H9 (cell line): Measurements from ENCODE around the gene RPA1. TPM values are rescaled to one million over a fixed set of nuclear protein-coding genes. Genes with fewer than 3 reads are reported as not detected.

ENCODE experiments used
- DNase-seq: peaks from one replicate; pipeline ENCODE4 v3.0.0-alpha.2; 2017
- H2AFZ ChIP-seq: one replicate; pipeline ENCODE4 v1.6.1; 2013; ENCODE audit warnings: mild to moderate bottlenecking, low read length, control low read depth, moderate library complexity
- H2AK5ac ChIP-seq: 2 replicates; pipeline ENCODE4 v1.6.1; 2013; ENCODE audit warnings: low read length, control low read depth, mixed read lengths; ENCODE audit not compliant: insufficient read length
- H2BK120ac ChIP-seq: one replicate; pipeline ENCODE4 v1.6.1; 2013; ENCODE audit warnings: low read depth, mild to moderate bottlenecking, low read length, control low read depth, inconsistent platforms; ENCODE audit not compliant: poor library complexity, severe bottlenecking
- H2BK12ac ChIP-seq: 2 replicates; pipeline ENCODE4 v1.6.1; 2013; ENCODE audit warnings: low read length, control low read depth, mixed read lengths, low read depth; ENCODE audit not compliant: insufficient read length
- H2BK15ac ChIP-seq: 2 replicates; pipeline ENCODE4 v1.6.1; 2013; ENCODE audit warnings: low read depth, low read length, control low read depth
- H2BK20ac ChIP-seq: one replicate; pipeline ENCODE4 v1.6.1; 2013; ENCODE audit warnings: low read depth, mild to moderate bottlenecking, low read length, control low read depth, inconsistent platforms; ENCODE audit not compliant: poor library complexity, severe bottlenecking
- H2BK5ac ChIP-seq: 2 replicates; pipeline ENCODE4 v1.6.1; 2013; ENCODE audit warnings: low read length, control low read depth, mixed read lengths; ENCODE audit not compliant: insufficient read length
- H3K14ac ChIP-seq: 2 replicates; pipeline ENCODE4 v1.6.1; 2013; ENCODE audit warnings: low read length, control low read depth; ENCODE audit not compliant: insufficient read depth
- H3K18ac ChIP-seq: 2 replicates; pipeline ENCODE4 v1.6.1; 2013; ENCODE audit warnings: low read depth, mild to moderate bottlenecking, mixed read lengths, low read length, control low read depth; ENCODE audit not compliant: insufficient read length
- H3K23ac ChIP-seq: 2 replicates; pipeline ENCODE4 v1.6.1; 2013; ENCODE audit warnings: low read length, control low read depth, mixed read lengths, low read depth; ENCODE audit not compliant: insufficient read length
- H3K23me2 ChIP-seq: 2 replicates; pipeline ENCODE4 v1.6.1; 2013; ENCODE audit warnings: low read depth, mild to moderate bottlenecking, mixed read lengths, low read length, control low read depth; ENCODE audit not compliant: insufficient read length, poor library complexity, severe bottlenecking
- H3K27ac ChIP-seq: 2 replicates; pipeline ENCODE4 v1.5.1; 2013; ENCODE audit warnings: low read length, control low read depth, mixed read lengths, low read depth; ENCODE audit not compliant: insufficient read length
- H3K27me3 ChIP-seq: 2 replicates; pipeline ENCODE4 v1.6.1; 2013; ENCODE audit warnings: low read length, control low read depth, inconsistent platforms; ENCODE audit not compliant: insufficient read depth
- H3K4ac ChIP-seq: 2 replicates; pipeline ENCODE4 v1.6.1; 2013; ENCODE audit warnings: low read depth, mild to moderate bottlenecking, control low read depth, inconsistent platforms, low read length, moderate library complexity
- H3K4me1 ChIP-seq: 2 replicates; pipeline ENCODE4 v1.6.1; 2013; ENCODE audit warnings: low read length, control low read depth, inconsistent platforms; ENCODE audit not compliant: insufficient read depth
- H3K4me2 ChIP-seq: 2 replicates; pipeline ENCODE4 v1.6.1; 2013; ENCODE audit warnings: low read length, control low read depth, mixed read lengths; ENCODE audit not compliant: insufficient read length, insufficient read depth
- H3K56ac ChIP-seq: 2 replicates; pipeline ENCODE4 v1.6.1; 2013; ENCODE audit warnings: low read depth, mild to moderate bottlenecking, mixed read lengths, low read length, control low read depth; ENCODE audit not compliant: insufficient read length
- H3K79me1 ChIP-seq: 2 replicates; pipeline ENCODE4 v1.6.1; 2013; ENCODE audit warnings: low read depth, mild to moderate bottlenecking, moderate library complexity, low read length, control low read depth, inconsistent platforms; ENCODE audit not compliant: insufficient read depth, poor library complexity, severe bottlenecking
- H3K79me2 ChIP-seq: 2 replicates; pipeline ENCODE4 v1.6.1; 2013; ENCODE audit warnings: low read length, control low read depth, inconsistent platforms; ENCODE audit not compliant: insufficient read depth
- H3K9ac ChIP-seq: 2 replicates; pipeline ENCODE4 v1.6.1; 2013; ENCODE audit warnings: low read length, control low read depth, mixed read lengths; ENCODE audit not compliant: insufficient read length; ENCODE audit errors: extremely low read depth
- H3K9me3 ChIP-seq: one replicate; pipeline ENCODE4 v1.6.1; 2013; ENCODE audit warnings: low read depth, low read length, inconsistent platforms; ENCODE audit not compliant: control insufficient read depth
- H3T11ph ChIP-seq: one replicate; pipeline ENCODE4 v1.6.1; 2013; ENCODE audit warnings: mild to moderate bottlenecking, low read length, control low read depth, inconsistent platforms
- H4K20me1 ChIP-seq: one replicate; pipeline ENCODE4 v1.6.1; 2013; ENCODE audit not compliant: control insufficient read depth, insufficient read length, insufficient read depth
- H4K5ac ChIP-seq: 2 replicates; pipeline ENCODE4 v1.6.1; 2013; ENCODE audit warnings: low read depth, mild to moderate bottlenecking, mixed read lengths, low read length, control low read depth; ENCODE audit not compliant: insufficient read length
- H4K8ac ChIP-seq: replicated peaks from 2 replicates; pipeline ENCODE4 v1.6.1; 2013; ENCODE audit warnings: low read length, control low read depth, mixed read lengths, low read depth; ENCODE audit not compliant: insufficient read length
- H4K91ac ChIP-seq: 2 replicates; pipeline ENCODE4 v1.6.1; 2013; ENCODE audit warnings: low read depth, mild to moderate bottlenecking, moderate library complexity, mixed read lengths, low read length, control low read depth; ENCODE audit not compliant: insufficient read length
- H3K27ac Mint-ChIP-seq, 3 experiments: 2 replicates in 2 of 3; 3 replicates in 1 of 3; pipeline ENCODE4 v1.8.0; 2020 to 2021; ENCODE audit warnings: mixed read lengths in 3 of 3, mild to moderate bottlenecking in 1 of 3, moderate library complexity in 1 of 3
- H3K27me3 Mint-ChIP-seq: 2 replicates; pipeline ENCODE4 v1.8.0; 2021; ENCODE audit warnings: low read depth, mild to moderate bottlenecking, moderate library complexity, mixed read lengths
- H3K36me3 Mint-ChIP-seq, 3 experiments: 2 replicates in 2 of 3; 3 replicates in 1 of 3; pipeline ENCODE4 v1.8.0; 2020 to 2021; ENCODE audit warnings: low read depth in 3 of 3, mixed read lengths in 3 of 3; ENCODE audit not compliant: insufficient read depth in 1 of 3
- H3K4me1 Mint-ChIP-seq, 2 experiments: 2 replicates each; pipeline ENCODE4 v1.8.0; 2020; ENCODE audit warnings: mixed read lengths in 2 of 2
- H3K4me3 Mint-ChIP-seq, 2 experiments: 2 replicates in 1 of 2; 3 replicates in 1 of 2; pipeline ENCODE4 v1.8.0; 2020 to 2021; ENCODE audit warnings: mild to moderate bottlenecking in 2 of 2, mixed read lengths in 2 of 2, moderate library complexity in 1 of 2
- H3K9me3 Mint-ChIP-seq, 2 experiments: 2 replicates in 1 of 2; 3 replicates in 1 of 2; pipeline ENCODE4 v1.8.0; 2020; ENCODE audit warnings: mild to moderate bottlenecking in 2 of 2, mixed read lengths in 2 of 2, moderate library complexity in 1 of 2
- CTCF ChIP-seq: fragments of 200-600 bp; sonication (generic); conservative IDR thresholded peaks from 3 replicates; pipeline ENCODE4 v1.8.0; 2021; ENCODE audit warnings: antibody characterized with exemption, mild to moderate bottlenecking
- WGBS: extraction: QIAGEN DNeasy Blood & Tissue Kit; methylation state at CpG from one replicate; pipeline ENCODE4 v1.1.7; 2013; ENCODE audit warnings: missing lambda C conversion rate, low lambda C conversion rate, mixed read lengths; ENCODE audit not compliant: insufficient read length; ENCODE audit errors: extremely low coverage; 5-methylcytosine and 5-hydroxymethylcytosine counted together
- total RNA-seq: library from RNA; stranded (reverse); gene quantifications from 2 replicates; pipeline ENCODE4 v1.2.1, GENCODE V29; 2021

The RPA1 gene
- total RNA-seq, 1 experiment from 2014 or later, result 215 TPM

- no peak overlapping the region for H3T11ph ChIP-seq
- H2BK120ac ChIP-seq, result no peak overlapping the region
- no peaks in the 10 kb centered on the region for H3K79me1 ChIP-seq
- no peak for DNase-seq
- no peak overlapping the region for H4K91ac ChIP-seq
- no peaks in the 10 kb centered on the region for H4K20me1 ChIP-seq
- Mint-ChIP-seq H3K36me3 (no peaks in the 10 kb centered on the region), H3K9me3 (no peaks in the 10 kb centered on the region), H3K4me1 (peaks cover 0 to 9% of the 10 kb centered on the region in 2 experiments; a peak in 2 of 4 replicates), H3K4me3 (no peak overlapping the region), H3K27me3 (peaks cover 18% of the 10 kb centered on the region), H3K27ac (no peak overlapping the region)
- H3K4ac ChIP-seq, result no peak overlapping the region
- H2AFZ ChIP-seq, result no peak overlapping the region
- H2BK5ac ChIP-seq, result no peak overlapping the region
- no peak overlapping the region for H3K23ac ChIP-seq
- H3K4me2 ChIP-seq, result no peak overlapping the region
- H3K9me3 ChIP-seq, result no peaks in the 10 kb centered on the region
- no peak overlapping the region for H2AK5ac ChIP-seq
- no peaks in the 10 kb centered on the region for H3K79me2 ChIP-seq
- no peak overlapping the region for H4K8ac ChIP-seq
- H4K5ac ChIP-seq, result no peak overlapping the region
- no peak overlapping the region for H3K18ac ChIP-seq
- H3K14ac ChIP-seq, result no peak overlapping the region
- no peak overlapping the region for H3K56ac ChIP-seq
- H3K4me1 ChIP-seq, result no peaks in the 10 kb centered on the region
- no peak overlapping the region for H2BK12ac ChIP-seq
- no peak overlapping the region for H3K27ac ChIP-seq
- H3K9ac ChIP-seq, result no peak overlapping the region
- H3K23me2 ChIP-seq, result peaks cover 3% of the 10 kb centered on the region
- H2BK15ac ChIP-seq, result no peak overlapping the region
- H2BK20ac ChIP-seq, result no peak overlapping the region
- no CpG with 5 or more reads among the region's 25 CpGs for WGBS
- no peak for TF ChIP-seq CTCF
- H3K27me3 ChIP-seq, result no peaks in the 10 kb centered on the region
Measured at GRCh38 chr17:1937461-1937860, 107.7 kb downstream of the RPA1 start.
